AG08396 (cell line): ENCODE results near the gene GXYLT1.
A peak's percentile ranks its signal among the peaks of the same experiment; 100 is the strongest.
"Not testable (repeated sequence)": the region's sequence is repeated elsewhere in the genome, so short reads cannot be mapped to it uniquely, and the experiment has no call there.

Experiments
- DNase-seq: peaks from one replicate; pipeline ENCODE4 v3.0.0; 2012; ENCODE audit warnings: low spot score, mixed read lengths

GXYLT1 gene

GRCh38 chr12:42144158-42144407 lies 591 bp downstream of the GXYLT1 start:
- peak; percentile 4 for DNase-seq

GRCh38 chr12:42143452-42144157 lies 1.1 kb downstream of the GXYLT1 start:
- DNase-seq: peak; percentile 6

DNA sequence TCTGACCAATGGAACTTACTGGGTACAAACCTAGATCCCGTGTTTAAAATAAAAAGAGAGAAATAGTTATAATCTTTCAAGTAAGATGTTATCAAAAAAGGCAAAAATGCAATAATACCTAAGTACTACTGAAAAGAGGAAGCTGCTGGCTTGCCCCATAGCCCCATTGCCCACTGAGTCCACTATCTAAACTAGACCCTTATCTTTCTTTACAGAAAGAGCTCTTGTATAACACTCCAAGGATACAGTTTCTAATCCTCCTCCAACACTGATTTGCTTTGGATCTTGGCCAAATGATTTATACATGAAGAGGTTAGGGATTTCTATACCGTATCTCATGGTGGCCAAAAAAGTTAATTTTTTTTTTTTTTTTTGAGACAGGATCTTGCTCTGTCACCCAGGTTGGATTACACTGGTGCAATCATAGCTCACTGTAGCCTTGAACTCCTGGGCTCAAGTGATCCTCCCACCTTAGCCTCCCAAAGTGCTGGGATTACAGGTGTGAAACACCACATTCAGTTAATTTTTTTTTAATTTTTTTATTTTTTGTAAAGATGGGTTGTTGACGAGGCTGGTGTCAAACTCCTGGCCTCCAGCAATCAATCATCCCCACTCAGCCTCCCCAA lies 2.6 kb downstream of the GXYLT1 start:
- DNase-seq: no peak

DNA sequence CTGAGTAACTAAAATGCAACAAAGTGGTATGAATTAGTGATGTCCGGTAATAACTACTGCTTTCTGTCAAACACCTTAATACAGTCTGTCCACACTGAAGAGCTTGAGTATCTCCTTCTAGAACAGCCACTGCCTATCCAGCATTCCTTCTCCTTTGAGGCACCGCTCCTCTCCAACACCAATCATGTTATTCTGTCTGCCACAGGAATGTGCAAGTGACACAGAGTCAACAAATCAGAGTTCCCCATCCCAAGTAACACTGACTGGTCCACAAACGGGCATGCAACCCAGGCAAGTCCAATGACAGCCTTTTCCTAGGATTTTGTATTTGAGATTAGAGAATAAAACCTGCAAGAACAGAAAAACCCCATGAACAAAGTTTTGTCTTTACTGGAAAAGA lies 3.8 kb downstream of the GXYLT1 start:
- peak; percentile 62 for DNase-seq

GRCh38 chr12:42135259-42135814 lies 9.3 kb downstream of the GXYLT1 start:
- peak; percentile 17 for DNase-seq

DNA sequence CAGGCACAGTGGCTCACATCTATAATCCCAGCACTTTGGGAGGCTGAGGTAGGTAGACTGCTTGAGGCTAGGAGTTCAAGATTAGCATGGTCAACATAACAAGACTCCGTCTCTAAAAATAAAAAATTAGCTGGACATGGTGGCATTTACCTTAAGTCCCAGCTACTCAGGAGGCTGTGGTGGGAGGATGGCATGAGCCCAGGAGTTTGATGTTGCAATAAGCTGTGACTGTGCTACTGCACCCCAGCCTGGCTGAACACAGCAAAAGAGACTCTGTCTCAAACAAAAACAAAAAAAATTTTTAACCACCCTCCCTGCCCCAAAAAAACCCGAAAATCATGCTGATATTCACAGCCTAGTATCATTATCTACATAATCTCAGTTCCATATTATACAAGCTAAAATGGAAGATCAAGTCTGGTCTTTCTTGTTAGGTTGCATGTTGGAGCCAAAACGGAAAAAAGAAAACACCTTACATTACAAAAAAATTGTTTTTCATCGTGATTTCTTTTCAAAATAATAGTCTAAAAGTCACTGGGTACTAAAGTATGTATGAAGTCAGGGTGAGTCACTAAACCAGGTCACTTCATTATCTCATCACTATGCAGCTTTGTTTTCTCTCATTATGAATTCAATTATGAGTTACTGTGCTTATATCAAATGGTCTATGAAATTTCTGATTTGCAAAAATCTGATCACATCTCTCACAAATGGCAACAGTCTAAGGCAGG lies 13.8 kb downstream of the GXYLT1 start:
- no peak for DNase-seq

DNA sequence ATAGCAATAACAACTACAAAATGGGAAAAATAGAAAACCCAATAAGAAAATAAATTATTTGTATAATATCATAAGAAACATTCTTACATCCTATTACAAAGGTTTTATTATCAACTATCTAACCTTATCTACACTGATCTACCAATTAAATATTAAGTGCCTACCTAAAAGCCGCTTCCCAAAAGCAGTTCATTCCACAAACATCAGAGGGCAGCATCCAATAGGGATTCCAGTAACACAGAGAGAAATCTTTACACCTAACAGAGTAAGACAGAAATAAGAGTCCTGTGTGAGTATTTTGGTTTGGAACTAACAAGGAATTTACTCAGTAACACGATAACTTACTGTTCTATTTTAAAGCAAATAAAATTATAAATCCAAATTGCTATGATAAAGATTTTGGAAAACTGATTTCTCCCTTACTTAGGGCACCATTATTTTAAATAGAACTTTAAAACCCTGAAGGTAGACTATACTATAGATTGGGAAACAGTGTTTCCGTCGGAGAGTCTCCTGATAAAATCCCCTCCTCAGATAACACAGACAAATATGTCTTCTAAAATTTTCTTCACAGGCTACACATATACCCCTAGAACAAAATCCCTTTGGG lies 15.0 kb downstream of the GXYLT1 start:
- peak; percentile 36 for DNase-seq

GRCh38 chr12:42128888-42129287 lies 15.8 kb downstream of the GXYLT1 start:
- DNase-seq: no peak

DNA sequence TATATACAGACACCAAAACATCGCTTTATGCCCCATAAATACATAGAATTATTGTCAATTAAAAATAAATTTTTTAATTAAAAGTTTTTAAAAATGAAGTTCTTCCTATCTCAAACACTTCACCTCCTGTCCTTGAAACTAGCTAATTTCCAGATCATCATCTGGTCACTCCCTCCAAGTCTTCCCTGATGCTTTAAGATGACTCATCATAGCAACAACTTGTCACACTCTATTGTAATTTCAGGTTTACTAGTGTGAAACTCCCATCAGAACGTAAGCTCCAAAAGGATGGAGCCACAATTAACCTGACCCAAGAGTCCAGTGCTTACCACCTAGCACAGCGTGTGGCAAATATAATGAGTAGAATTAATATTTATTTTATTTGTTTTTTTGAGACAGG lies 16.3 kb downstream of the GXYLT1 start:
- no peak for DNase-seq

- DNase-seq: no peak
Measured at GRCh38 chr12:42126963-42127362, 17.7 kb downstream of the GXYLT1 start.

DNA sequence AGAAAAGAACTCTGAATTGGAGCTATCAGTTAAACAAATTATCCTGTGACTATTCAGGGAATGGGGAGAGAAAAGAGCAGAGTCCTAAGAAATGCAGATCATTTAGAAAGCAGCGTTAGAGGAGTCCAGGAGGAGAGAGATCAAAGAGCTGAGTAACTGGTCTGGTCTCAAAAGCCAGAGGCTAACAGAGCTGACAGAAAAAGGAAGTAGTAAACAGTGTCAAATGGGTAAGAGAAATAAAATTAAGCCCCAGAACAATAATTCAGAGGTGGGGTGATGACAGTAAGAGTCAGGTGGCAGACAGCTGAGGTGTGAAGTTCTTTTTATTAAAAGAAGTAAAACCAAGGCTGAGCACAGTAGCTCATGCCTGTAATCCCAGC lies 19.3 kb downstream of the GXYLT1 start:
- DNase-seq: no peak

DNA sequence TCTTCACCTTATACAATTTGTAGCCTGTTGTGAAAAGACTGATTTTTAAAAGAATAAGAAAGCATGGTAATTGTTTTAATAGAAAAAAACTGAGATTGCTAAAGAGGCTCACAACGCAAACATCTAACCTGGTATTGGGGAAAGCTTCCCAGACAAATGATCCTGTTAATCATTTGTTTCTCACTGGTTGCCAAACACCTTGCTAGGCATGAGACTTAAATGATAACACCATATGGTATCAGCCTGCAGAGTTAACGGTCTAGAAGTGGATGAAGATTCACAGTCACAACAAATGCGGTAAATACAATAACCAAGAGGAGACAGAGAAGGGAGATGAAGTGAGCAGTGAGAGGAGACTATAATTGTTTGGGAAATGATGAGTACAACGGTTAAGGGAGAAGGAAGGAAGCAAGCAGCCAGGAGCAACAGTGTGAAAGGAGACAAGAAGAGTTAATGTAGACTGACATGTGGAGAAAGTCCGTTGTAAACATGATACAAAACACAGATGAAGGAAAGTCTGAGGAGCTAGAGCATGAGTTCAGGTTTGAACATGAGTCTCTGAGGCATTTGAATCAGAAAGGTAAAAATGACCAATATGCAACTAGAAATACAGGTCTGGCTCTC lies 19.8 kb downstream of the GXYLT1 start:
- DNase-seq: no peak

DNA sequence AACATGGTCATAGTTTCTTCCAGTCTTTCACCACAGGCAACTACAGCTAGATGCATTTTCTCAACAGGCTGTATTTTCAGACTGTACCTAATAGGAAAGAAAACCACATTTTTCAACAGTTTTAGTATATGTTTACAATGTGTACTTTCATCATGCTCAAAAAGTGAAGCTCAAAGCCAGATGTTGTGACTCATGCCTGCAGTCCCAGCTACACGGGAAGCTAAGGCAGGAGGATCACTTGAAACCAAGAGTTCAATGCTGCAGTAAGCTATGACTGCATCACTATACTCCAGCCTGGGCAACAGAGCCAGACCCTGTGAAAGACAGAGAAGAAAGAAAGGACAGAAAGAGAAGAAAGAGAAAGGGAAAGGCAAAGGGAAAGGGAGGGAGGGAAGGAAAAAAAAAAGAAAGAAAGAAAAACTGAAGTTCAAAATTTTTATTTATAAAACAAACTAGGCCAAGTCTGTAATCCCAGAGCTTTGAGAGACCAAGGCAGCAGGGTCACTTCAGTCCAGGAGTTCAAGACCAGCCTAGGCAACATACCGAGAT lies 25.5 kb downstream of the GXYLT1 start:
- DNase-seq: peak; percentile 30

- DNase-seq: peak; percentile 36
Measured at GRCh38 chr12:42118136-42118879, 26.4 kb downstream of the GXYLT1 start.

GRCh38 chr12:42109031-42109430 lies 35.6 kb downstream of the GXYLT1 start:
- no peak for DNase-seq

DNA sequence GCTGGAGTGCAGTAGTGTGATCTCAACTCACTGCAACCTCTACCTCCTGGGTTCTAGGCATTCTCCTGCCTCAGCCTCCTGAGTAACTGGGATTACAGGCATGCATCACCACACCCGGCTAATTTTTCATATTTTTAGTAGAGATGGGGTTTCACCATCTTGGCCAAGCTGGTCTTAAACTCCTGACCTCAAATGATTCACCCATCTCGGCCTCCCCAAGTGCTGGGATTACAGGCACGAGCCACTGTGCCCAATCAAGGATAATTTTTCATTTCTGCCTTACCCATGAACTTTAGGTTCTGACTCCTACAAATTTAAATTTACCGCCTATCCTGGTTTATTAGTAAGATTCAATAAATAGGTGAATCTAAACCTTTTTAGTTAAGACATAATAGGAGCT lies 37.9 kb downstream of the GXYLT1 start:
- not testable (repeated sequence) for DNase-seq

DNA sequence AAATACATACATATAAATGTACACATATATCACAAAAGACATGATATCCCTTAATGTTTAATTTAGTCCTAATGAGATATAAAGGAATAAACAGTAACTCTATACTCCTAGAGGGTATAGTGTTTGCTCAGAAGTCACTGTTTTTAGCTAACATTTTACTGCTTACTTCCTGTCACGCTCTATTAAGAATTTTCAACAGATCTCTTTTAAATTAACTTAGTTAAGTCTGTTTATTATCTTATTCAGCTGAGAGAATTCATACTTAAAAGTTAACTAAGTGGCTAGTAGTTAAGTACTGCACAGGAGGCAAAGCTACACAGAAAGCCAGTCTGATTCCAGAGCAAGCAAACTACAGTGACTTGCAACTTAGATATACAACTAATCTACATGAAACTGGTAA lies 39.9 kb downstream of the GXYLT1 start:
- no peak for DNase-seq

GRCh38 chr12:42104087-42104486 lies 40.6 kb downstream of the GXYLT1 start:
- DNase-seq: no peak

DNA sequence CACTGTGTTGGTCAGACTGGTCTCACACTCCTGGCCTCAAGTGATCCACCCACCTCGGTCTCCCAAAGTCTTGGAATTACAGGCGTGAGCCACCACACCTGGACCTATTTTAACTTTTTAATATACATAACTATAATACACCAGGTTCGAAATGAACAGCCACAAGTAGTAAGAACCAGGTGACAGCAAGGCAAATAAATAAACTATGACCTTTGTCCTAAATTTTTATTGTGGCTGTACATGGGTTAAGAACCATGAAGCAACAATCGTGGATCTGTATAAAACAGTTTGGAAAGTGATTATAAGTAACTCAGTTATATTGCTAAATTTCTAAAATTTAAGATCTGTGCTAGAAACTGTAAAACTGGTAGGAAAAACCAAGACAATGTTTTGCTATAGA lies 41.5 kb downstream of the GXYLT1 start:
- DNase-seq: no peak

DNA sequence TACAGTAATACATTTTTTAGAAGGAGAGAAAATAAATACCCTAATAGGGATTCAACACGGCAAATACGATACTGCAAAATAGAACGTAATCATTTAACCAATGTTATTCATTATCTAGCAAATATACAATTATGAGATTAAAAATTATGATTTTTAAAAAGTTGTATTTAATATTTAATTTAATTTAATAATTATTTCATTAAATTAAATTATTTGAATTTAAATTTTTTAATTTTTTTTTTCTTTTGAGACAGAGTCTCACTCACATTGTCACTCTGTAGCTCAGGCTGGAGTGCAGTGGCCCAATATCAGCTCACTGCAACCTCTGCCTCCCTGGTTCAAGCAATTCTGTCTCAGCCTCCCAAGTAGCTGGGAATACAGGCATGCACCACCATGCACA lies 42.0 kb downstream of the GXYLT1 start:
- no peak for DNase-seq

- no peak for DNase-seq
Measured at GRCh38 chr12:42099433-42099832, 45.2 kb downstream of the GXYLT1 start.
